GM06990 (cell line): ENCODE data around the gene GALNS.
A peak's percentile ranks its signal among the peaks of the same experiment; 100 is the strongest.

ENCODE experiments used
- DNase-seq: peaks from one replicate; pipeline ENCODE4 v3.0.0-alpha.2; 2011; ENCODE audit not compliant: insufficient read length; ENCODE audit errors: extremely low read depth
- H3K27me3 ChIP-seq: replicated peaks from 2 replicates; pipeline ENCODE4 v1.6.0; 2011; ENCODE audit warnings: low read length; ENCODE audit not compliant: control insufficient read depth, insufficient read depth
- H3K36me3 ChIP-seq: 2 replicates; pipeline ENCODE4 v1.5.1; 2011; ENCODE audit warnings: low read length; ENCODE audit not compliant: control insufficient read depth, insufficient read depth
- H3K4me3 ChIP-seq: replicated peaks from 2 replicates; pipeline ENCODE4 v1.5.1; 2011; ENCODE audit warnings: low read depth, mild to moderate bottlenecking, control low read depth, low read length
- TF ChIP-seq, protein P1 (sequence below): IDR thresholded peaks from 2 replicates; pipeline ENCODE4 v1.5.1; 2011; ENCODE audit warnings: low read length, control low read depth, mild to moderate bottlenecking, inconsistent platforms; ENCODE audit not compliant: insufficient read depth, poor library complexity, severe bottlenecking

The GALNS gene

DNA sequence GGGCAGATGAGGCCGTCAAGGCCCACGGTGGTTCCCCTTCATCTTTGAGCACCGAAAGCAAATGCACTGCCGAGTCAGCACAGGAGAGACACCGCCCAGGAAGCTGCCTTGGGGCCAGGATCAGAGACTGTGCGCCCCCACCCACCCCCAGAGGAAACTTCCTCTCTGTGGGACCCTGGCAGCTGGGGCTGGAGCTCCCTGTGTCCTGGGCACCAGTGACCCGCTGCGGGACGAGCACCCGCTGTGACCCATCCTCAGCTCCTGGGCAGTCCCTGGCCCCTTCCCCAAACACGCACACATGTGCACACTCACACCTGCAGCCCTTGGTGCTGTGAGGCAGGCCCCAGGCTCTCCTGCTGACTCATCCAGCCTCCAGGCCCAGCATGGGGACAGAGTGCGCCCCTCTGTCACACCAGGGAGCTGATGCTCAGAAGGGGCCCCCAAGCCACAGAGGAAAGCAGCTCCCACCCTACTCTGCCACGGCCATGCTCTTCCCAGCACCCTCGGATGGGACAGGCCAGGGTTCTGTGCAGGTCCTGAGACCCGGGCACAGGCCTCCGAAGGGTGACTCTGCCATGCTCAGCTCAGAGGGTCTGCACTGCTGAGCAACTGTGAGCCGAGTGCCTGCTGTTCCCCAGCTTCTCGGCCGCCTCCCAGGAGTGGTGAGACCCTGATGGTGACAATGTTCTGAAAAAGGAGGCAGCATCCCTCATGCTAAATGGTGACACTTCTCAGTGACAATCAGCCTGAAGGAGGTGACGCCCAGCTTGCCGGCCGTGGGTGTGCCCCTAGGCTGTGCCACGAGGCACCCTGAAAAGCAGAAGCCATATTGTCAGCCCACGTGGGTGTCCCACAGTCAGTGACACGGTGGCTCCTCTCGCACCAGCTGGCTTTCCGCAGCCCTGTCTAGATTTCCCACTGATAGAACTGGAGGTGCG, 75.3 kb downstream of the GALNS start:
- DNase-seq: peak; percentile 76
- Histone ChIP-seq H3K4me3 (peak overlapping the region; percentile 72), H3K27me3 (no peaks in the 10 kb centered on the region), H3K36me3 (peaks cover 3% of the 10 kb centered on the region)
- TF ChIP-seq, protein P1, sequence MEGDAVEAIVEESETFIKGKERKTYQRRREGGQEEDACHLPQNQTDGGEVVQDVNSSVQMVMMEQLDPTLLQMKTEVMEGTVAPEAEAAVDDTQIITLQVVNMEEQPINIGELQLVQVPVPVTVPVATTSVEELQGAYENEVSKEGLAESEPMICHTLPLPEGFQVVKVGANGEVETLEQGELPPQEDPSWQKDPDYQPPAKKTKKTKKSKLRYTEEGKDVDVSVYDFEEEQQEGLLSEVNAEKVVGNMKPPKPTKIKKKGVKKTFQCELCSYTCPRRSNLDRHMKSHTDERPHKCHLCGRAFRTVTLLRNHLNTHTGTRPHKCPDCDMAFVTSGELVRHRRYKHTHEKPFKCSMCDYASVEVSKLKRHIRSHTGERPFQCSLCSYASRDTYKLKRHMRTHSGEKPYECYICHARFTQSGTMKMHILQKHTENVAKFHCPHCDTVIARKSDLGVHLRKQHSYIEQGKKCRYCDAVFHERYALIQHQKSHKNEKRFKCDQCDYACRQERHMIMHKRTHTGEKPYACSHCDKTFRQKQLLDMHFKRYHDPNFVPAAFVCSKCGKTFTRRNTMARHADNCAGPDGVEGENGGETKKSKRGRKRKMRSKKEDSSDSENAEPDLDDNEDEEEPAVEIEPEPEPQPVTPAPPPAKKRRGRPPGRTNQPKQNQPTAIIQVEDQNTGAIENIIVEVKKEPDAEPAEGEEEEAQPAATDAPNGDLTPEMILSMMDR: no peak

DNA sequence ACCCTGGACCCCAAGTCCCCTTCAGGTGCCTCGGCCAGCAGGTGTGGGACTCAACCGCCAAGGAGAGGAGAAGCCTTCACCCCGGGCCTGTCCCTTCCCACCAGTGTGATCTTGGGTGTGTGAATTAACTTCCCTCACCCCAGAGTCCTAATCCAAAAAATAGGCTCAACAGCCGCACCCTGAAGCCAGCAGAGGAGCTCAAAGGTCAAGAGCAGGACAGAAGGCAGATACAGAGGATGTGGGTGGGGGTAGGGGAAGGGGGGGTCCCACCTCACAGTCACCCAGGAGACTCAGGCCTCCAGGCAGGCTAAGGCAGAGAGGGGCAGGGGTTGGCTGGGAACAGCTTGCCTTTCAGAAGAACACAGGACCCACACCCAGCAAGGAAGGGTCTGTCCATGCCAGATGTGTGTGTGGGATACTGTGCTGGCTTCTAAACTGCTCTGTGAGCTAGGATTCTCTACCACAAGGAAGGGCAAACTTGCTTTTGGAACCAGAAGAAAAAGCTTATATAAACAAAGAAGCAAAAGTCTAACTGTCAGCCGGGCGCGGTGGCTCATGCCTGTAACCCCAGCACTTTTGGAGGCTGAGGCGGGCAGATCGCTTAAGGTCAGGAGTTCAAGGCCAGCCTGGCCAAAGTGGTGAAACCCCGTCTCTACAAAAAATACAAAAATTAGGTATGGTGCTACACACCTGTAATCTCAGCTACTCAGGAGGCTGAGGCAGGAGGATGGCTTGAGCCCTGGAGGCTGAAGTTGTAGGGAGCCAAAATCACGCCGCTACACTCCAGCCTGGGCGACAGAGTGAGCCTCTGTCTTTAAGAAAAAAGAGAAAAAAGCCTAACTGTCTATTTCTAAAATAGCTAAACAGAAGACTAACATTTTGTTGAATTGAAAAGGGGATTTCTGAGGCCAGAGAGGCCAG, 76.3 kb downstream of the GALNS start:
- H3K4me3 ChIP-seq: peak overlapping the region; percentile 72
- H3K27me3 ChIP-seq: no peaks in the 10 kb centered on the region
- H3K36me3 ChIP-seq: peaks cover 4% of the 10 kb centered on the region
- TF ChIP-seq, protein P1: no peak
- no peak for DNase-seq

DNA sequence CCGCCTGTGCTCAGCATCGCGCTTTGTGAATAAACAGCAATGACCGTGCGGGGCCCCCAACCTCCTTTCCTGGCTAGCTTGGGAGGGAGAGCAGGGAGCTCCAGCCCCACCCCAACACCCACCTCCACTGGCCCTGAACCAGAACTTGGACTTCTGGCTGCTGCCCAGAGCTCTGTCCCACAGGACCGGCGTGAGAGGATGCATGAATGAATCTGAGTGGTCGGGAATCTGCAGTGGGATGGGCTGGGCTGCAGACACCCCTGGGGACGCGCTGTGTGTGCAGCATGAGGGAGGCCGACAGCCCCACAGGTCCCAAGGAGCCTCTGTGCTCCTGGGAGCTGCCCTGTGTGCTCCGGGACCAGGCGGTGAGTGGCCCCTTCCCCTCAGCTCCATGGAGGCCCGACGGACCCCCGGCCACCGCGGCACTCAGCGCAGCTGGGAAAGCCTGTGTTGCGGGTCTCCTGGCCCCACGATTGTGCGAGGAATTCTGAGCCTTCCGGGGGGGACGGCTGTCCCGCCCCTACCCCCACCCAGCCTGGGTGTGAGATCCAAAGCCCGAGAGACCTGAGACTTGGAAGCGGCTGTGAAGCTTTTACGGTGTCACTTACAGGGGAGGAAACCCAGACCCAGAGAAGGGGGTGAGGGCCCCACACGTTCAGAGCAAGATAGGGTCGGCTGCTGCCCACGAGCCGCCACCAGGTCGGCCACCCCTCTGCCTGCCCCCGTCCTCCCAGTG, 77.2 kb downstream of the GALNS start:
- TF ChIP-seq, protein P1: no peak

DNA sequence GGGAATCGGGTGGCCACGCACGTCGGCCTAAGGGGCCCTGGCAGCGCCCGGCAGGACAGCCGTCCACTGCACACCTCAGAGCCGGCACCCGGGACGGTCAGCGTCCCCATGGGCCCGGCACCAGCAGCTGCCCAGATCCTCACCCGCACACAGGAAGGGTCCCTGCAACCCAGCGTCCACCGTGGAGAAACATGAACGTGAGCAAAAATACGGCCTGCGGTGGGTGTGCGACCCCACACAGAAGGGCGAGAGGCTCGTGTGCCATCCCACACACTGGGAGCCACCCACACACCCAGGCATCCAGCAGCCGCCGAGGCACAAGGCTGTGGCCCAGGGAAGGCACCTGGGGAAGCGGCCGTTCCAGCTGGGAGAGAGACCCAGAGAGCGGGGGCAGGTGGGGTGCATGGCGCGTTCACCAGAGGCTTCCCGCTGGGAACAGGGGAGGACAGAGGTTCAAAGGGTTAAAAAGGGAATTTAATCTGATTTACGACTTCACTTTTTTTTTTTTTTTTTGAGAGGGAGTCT, 78.1 kb downstream of the GALNS start:
- DNase-seq: no peak
- Histone ChIP-seq H3K36me3 (peaks cover 4% of the 10 kb centered on the region), H3K27me3 (no peaks in the 10 kb centered on the region), H3K4me3 (no peak overlapping the region)
- TF ChIP-seq, protein P1: no peak

More for the DNA sequence above, 77.2 kb downstream of the GALNS start:
- peaks cover 4% of the 10 kb centered on the region for H3K36me3 ChIP-seq
- no peaks in the 10 kb centered on the region for H3K27me3 ChIP-seq
- no peak overlapping the region for H3K4me3 ChIP-seq
- no peak for DNase-seq

DNA sequence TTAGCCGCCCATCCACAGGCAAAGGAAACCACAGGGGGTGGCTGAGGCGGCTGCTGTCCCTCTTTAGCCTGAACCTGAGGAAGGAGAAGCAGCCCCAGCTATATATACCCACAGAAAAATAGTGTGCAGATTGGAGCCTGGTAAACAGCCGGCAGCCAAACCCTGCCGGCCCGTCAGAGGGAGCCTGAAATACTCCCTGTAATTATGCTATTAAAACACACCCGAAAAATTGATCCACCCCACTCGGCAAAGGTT, 78.5 kb downstream of the GALNS start:
- H3K4me3 ChIP-seq: no peak overlapping the region
- DNase-seq: no peak
- TF ChIP-seq, protein P1: no peak
- H3K27me3 ChIP-seq: no peaks in the 10 kb centered on the region
- H3K36me3 ChIP-seq: peaks cover 4% of the 10 kb centered on the region
